ENCODE measurements around the gene ADAM8. TPM values are rescaled to one million over a fixed set of nuclear protein-coding genes. Genes with fewer than 3 reads are reported as not detected.

The ADAM8 gene
- total and polyA plus RNA-seq, 10 of the 15 experiments (the other 5 are each of a cell fraction or from before 2014, with no cell fraction given), result 0.37 to 92.7 (median 21.7) TPM

DNA sequence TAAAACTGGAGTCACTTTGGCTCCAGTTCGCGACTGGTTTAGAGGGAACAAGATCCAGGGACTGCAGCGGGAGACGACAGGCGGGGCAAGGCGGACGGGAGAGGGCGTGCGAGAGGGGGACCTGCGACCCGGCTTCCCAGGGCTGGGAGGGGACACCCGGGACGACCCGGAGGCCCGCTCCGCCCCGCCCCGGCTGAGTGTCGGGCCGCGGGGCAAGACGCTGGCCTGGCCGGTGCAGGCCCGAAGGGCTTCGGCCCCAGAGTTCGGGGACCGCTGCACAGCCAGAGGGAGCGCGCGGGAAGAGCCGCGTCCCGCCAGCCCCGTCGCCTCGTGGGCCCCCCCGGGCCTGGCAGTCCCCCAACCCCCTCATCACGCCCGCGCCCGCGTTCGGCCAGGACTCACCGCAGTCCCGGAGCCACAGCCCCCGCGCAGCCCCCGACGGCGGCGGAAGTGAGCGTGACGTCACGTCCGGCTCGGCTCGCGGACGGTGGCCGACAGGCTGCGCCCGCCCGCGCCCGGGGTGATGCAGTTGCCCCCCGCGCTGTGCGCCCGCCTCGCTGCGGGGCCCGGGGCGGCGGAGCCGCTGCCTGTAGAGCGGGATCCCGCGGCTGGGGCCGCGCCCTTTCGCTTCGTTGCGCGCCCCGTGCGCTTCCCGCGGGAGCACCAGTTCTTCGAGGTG lies 31.9 kb upstream of the ADAM8 start, which contains the start of the genes TUBGCP2 and ZNF511 (continued):
- 0 out of 2 replicates have a peak, but pooled peaks have one; percentile 41 for TF ChIP-seq ELK1 (IDR thresholded peaks at IDR 0.05; ENCODE audit: low read depth, low read length)
- TF ChIP-seq FOXM1 (IDR thresholded peaks at IDR 0.05; ENCODE audit: low read depth, low read length), result no peak
- TF ChIP-seq ZSCAN29 (IDR thresholded peaks at IDR 0.05), result peak; percentile 79; the same call in 1 of the 2 replicates
- TF ChIP-seq EED (IDR thresholded peaks at IDR 0.05; ENCODE audit: low read depth), result no peak
- peak; percentile 85; the same call in 1 of the 2 replicates for TF ChIP-seq ZNF207 (IDR thresholded peaks at IDR 0.05; ENCODE audit: borderline replicate concordance)
- TF ChIP-seq, protein P1, sequence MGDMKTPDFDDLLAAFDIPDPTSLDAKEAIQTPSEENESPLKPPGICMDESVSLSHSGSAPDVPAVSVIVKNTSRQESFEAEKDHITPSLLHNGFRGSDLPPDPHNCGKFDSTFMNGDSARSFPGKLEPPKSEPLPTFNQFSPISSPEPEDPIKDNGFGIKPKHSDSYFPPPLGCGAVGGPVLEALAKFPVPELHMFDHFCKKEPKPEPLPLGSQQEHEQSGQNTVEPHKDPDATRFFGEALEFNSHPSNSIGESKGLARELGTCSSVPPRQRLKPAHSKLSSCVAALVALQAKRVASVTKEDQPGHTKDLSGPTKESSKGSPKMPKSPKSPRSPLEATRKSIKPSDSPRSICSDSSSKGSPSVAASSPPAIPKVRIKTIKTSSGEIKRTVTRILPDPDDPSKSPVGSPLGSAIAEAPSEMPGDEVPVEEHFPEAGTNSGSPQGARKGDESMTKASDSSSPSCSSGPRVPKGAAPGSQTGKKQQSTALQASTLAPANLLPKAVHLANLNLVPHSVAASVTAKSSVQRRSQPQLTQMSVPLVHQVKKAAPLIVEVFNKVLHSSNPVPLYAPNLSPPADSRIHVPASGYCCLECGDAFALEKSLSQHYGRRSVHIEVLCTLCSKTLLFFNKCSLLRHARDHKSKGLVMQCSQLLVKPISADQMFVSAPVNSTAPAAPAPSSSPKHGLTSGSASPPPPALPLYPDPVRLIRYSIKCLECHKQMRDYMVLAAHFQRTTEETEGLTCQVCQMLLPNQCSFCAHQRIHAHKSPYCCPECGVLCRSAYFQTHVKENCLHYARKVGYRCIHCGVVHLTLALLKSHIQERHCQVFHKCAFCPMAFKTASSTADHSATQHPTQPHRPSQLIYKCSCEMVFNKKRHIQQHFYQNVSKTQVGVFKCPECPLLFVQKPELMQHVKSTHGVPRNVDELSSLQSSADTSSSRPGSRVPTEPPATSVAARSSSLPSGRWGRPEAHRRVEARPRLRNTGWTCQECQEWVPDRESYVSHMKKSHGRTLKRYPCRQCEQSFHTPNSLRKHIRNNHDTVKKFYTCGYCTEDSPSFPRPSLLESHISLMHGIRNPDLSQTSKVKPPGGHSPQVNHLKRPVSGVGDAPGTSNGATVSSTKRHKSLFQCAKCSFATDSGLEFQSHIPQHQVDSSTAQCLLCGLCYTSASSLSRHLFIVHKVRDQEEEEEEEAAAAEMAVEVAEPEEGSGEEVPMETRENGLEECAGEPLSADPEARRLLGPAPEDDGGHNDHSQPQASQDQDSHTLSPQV (IDR thresholded peaks at IDR 0.05), result peak; percentile 75
- TF ChIP-seq SIX5 (IDR thresholded peaks at IDR 0.05; ENCODE audit: low read depth, low read length, severe bottlenecking), result peak; percentile 37
- no peak for TF ChIP-seq SUZ12 (IDR thresholded peaks at IDR 0.05; ENCODE audit: unreplicated experiment)
- TF ChIP-seq ZNF622 (IDR thresholded peaks at IDR 0.05), result no peak
- no peak for TF ChIP-seq MTA3 (IDR thresholded peaks at IDR 0.05; ENCODE audit: borderline replicate concordance, low read length)
- no peak for TF ChIP-seq KAT2A (conservative IDR thresholded peaks at IDR 0.05; ENCODE audit: control insufficient read depth, low read depth, low read length)
- TF ChIP-seq JUNB (IDR thresholded peaks at IDR 0.05), result no peak
- no peak for TF ChIP-seq PRDM15 (CRISPR knock-in tag; IDR thresholded peaks at IDR 0.05)
- TF ChIP-seq ZZZ3 (IDR thresholded peaks at IDR 0.05; ENCODE audit: control insufficient read depth, insufficient read length, low read depth), result no peak
- TF ChIP-seq CHD4 (IDR thresholded peaks at IDR 0.05), result no peak
- TF ChIP-seq GATAD2B (conservative IDR thresholded peaks at IDR 0.05; ENCODE audit: low read depth), result peak; percentile 92
- TF ChIP-seq BMI1 (IDR thresholded peaks at IDR 0.05; ENCODE audit: borderline replicate concordance), result no peak
- no peak for TF ChIP-seq TCF7 (IDR thresholded peaks at IDR 0.05; ENCODE audit: borderline replicate concordance)
- peak; percentile 85 for TF ChIP-seq CREB1 (IDR thresholded peaks at IDR 0.05; ENCODE audit: low read depth)
- peak; percentile 71 for TF ChIP-seq RELA (IDR thresholded peaks at IDR 0.05; ENCODE audit: borderline replicate concordance, partially characterized antibody)
- peak; percentile 79 for TF ChIP-seq POLR2A (IDR thresholded peaks at IDR 0.05; ENCODE audit: low read depth, low read length)
- TF ChIP-seq, protein P2, sequence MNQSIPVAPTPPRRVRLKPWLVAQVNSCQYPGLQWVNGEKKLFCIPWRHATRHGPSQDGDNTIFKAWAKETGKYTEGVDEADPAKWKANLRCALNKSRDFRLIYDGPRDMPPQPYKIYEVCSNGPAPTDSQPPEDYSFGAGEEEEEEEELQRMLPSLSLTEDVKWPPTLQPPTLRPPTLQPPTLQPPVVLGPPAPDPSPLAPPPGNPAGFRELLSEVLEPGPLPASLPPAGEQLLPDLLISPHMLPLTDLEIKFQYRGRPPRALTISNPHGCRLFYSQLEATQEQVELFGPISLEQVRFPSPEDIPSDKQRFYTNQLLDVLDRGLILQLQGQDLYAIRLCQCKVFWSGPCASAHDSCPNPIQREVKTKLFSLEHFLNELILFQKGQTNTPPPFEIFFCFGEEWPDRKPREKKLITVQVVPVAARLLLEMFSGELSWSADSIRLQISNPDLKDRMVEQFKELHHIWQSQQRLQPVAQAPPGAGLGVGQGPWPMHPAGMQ (IDR thresholded peaks at IDR 0.05; ENCODE audit: borderline replicate concordance), result no peak
